GM12801 (cell line): ENCODE data around the gene CACNA1B.

Source experiments
- TF ChIP-seq, protein P1 (sequence below): IDR thresholded peaks from one replicate; pipeline ENCODE4 v1.5.1; 2011; ENCODE audit warnings: control low read depth; ENCODE audit not compliant: insufficient read length; ENCODE audit errors: extremely low read depth

Gene CACNA1B

DNA sequence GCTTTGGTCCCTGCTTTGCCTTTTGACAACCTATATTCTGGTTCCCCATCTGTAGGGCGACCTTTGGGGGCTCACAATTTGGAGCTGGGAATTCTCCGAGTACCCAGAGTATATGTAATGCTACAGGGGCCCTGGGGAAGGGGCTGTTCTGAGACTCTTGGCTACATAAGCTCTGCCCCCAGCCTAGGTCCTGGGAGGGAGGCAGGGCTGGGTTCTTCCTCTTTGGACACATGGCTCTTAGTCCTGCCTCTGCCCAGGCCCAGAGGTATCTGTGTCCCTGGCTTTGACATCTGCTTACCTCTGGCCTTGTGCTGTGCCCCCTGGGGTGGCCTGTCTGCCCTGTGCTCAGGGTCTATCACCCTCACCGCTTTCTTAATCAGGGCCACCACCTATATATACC, 181.6 kb downstream of the CACNA1B start:
- TF ChIP-seq, protein P1, sequence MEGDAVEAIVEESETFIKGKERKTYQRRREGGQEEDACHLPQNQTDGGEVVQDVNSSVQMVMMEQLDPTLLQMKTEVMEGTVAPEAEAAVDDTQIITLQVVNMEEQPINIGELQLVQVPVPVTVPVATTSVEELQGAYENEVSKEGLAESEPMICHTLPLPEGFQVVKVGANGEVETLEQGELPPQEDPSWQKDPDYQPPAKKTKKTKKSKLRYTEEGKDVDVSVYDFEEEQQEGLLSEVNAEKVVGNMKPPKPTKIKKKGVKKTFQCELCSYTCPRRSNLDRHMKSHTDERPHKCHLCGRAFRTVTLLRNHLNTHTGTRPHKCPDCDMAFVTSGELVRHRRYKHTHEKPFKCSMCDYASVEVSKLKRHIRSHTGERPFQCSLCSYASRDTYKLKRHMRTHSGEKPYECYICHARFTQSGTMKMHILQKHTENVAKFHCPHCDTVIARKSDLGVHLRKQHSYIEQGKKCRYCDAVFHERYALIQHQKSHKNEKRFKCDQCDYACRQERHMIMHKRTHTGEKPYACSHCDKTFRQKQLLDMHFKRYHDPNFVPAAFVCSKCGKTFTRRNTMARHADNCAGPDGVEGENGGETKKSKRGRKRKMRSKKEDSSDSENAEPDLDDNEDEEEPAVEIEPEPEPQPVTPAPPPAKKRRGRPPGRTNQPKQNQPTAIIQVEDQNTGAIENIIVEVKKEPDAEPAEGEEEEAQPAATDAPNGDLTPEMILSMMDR: no peak

DNA sequence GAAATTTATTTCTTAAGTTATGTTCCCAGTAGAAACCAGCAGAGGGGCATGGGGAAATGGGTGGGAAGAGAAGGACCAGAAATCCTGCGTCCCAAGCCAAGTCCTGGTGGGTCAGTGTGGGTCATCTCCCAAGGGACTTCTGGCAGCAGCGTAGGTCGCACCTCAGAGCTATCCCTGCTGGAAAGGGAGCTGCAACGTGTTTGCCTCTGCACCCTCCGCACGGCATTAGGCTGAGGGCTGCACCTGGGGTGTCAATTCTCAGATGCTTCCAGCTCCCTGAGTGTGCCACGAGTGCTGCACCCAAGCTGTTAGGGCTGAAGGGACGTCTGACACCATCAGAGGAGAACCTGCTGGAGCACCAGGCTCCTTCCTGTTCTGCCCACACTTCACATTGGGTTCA, 182.8 kb downstream of the CACNA1B start:
- TF ChIP-seq, protein P1: no peak

DNA sequence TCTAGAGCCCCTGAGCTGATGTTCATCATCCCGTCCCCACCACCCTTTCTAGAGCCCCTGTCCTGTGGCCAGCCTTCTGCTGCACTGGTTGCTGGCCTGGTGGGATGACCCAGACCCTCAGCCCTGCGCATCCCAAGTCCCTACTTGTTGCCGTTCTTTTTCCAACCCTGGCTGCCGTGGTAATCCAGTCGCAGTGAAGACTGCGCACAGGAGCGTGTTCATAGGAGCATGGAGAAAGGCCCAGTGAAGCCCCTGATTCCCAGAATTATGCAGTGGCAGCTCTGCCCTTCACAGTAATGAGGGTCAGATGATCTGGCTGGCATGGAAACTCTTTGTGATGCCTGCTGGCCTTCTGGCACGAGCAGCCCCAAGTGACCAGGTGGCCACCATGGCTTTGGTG, 183.3 kb downstream of the CACNA1B start:
- TF ChIP-seq, protein P1: no peak

DNA sequence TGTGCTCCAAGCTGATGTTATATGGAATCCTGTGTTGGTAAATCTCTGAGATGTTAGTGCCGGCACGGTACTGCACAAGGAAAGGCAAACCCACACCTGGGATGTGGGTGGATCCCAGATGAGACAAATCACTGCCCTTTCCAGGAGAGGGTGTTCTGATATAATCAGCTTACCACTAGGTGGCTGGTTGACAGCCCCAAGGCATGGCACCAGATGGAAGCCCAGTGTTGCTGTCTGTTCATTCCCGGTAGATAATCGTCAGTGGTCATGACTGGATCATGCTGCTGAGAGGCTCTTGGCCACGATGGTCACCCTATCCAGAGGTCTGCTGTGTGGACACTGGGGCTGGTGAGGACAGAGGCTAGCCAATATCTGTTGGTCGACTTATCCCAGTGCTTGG, 184.0 kb downstream of the CACNA1B start:
- TF ChIP-seq, protein P1: no peak

DNA sequence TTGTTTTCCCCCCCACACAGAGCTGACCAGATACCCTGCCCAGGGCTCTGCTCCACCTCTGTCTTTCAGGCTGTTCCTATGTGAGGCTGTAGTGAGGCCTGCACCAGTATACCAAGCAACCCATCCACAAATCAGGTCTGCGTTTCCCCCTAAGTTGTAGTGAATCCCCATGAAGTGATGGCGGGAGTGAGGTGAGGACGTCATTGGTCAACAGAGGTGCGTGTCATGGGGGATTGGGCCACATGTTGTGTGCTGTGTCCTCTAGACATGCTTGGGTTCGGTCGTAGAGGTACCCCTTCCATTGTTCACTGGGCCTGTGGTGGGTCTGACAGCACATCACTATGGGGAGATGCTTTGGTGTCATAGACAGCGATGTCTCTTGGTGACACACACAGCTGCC, 184.6 kb downstream of the CACNA1B start:
- TF ChIP-seq, protein P1: no peak

DNA sequence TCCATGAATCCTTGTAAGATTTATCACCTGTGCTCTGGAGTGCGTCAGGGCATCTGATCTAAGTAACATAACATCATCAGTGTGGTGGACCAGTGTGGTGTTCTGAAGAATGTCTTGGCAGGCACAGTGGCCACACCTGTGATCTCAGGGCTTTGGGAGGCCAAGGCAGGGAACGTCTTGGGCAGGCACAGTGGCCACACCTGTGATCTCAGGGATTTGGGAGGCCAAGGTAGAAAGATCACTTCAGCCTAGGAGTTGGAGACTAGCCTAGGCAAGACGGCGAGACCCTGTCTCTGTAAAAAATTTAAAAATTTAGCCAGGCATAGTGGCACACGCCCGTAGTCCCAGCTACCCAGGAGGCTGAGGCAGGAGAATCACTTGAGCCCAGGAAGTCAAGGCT, 185.5 kb downstream of the CACNA1B start:
- TF ChIP-seq, protein P1: no peak

DNA sequence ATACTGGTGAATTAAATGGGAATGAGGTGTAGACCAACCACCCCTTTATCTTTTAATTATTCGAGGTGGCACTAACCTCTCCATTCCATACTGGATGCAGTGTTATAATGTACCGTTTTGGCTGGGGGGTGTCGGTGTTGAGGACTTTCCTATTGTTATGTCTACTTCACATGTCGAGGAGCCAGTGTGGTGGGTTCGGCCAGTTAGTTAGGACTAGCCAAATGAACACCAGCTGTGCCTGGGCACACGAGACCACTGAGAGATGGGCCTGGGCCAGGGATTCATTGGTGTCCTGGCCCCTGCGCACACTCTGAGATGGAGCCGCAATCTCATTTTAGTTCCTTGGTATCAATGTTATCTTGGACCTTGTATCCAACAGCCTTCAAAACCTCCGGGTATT, 186.2 kb downstream of the CACNA1B start:
- TF ChIP-seq, protein P1: no peak

GRCh38 chr9:138064547-138064946, 187.0 kb downstream of the CACNA1B start:
- TF ChIP-seq, protein P1: no peak
